Activated naive CD8-positive, alpha-beta T cell treated with anti-CD3 and anti-CD28 coated beads, Interleukin-2, amount 10 ng/mL, durations not matched to agents 7 days and 5 days (primary cell): ENCODE results near the gene CIDEB. TPM values are rescaled to one million over a fixed set of nuclear protein-coding genes. Genes with fewer than 3 reads are reported as not detected.

Experiments used
- ATAC-seq: fragments of 150-1000 bp; cut with Tn5 transposase; one replicate; pipeline ENCODE4 v1.10.0; 2021; ENCODE audit warnings: low read depth, moderate library complexity
- POLR2A ChIA-PET: fragments of 350-600 bp; sonication (Branson Sonifier 250); formaldehyde crosslinking; loops from one replicate; lab custom pipeline; 2021; ENCODE audit warnings: antibody characterized with exemption; lab: Charles Lee
- DNase-seq: peaks from one replicate; pipeline ENCODE4 v3.0.0; 2021
- H3K27ac Mint-ChIP-seq: one replicate; pipeline ENCODE4 v1.8.0; 2022; ENCODE audit warnings: mild to moderate bottlenecking, mixed read lengths
- H3K27me3 Mint-ChIP-seq: one replicate; pipeline ENCODE4 v1.8.0; 2022; ENCODE audit warnings: mild to moderate bottlenecking, moderate library complexity, mixed read lengths
- H3K36me3 Mint-ChIP-seq: one replicate; pipeline ENCODE4 v1.8.0; 2021; ENCODE audit warnings: mild to moderate bottlenecking, mixed read lengths
- H3K4me1 Mint-ChIP-seq: one replicate; pipeline ENCODE4 v1.8.0; 2021; ENCODE audit warnings: mixed read lengths
- H3K4me3 Mint-ChIP-seq: one replicate; pipeline ENCODE4 v1.8.0; 2022; ENCODE audit warnings: mild to moderate bottlenecking, moderate library complexity, mixed read lengths
- H3K9me3 Mint-ChIP-seq: one replicate; pipeline ENCODE4 v1.8.0; 2021; ENCODE audit warnings: mixed read lengths
- total RNA-seq, 2 experiments: library from RNA; stranded (reverse); gene quantifications; one replicate each; pipeline ENCODE4 v1.2.3, GENCODE V29; 2021

Gene CIDEB
- total RNA-seq, 2 experiments from 2014 or later, result 33.7 to 34.8 TPM

- Mint-ChIP-seq H3K4me3 (peak overlapping the region; percentile 12), H3K27ac (peak overlapping the region; percentile 17)
Observed at GRCh38 chr14:24315243-24315806, 7.5 kb upstream of the CIDEB start.

DNA sequence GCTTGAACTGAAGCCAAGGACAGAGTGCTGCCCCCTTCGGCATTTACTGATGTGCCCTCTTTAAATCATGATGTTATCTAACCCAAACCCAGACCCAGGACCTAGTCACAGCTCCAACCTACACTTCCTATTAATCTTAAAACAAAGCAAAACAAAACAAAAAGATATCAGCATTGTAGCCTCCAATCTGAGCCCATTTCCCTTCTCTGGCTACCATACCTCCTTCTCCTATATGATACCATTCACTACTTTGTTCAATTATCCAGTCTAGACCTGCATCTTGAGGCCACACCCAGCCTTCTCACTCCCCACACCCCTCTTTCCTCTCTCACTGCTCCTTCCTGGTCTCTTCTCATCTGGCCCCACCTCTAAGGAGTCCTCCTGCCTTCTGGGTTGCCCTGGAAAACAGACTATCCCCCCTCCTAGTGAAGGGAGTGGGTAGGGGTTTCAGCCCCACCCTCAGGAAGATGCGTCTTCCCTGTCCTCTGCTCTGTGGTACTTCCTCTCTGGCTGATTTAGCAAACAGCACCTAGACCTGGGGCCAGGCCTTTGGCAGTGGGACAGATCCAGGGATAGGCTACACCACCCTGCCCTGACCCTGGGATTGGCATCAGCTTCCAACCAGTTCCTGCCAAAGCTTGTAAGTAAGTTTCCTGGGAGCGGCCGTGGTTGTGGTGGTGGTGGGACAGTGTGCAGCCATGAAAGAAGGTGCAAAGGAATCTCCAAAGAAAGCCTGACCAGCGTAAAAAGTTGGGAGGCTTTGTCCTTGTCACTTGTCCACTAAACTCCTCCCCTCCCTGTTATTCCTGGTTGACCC lies 6.8 kb upstream of the CIDEB start:
- Mint-ChIP-seq H3K27me3 (peaks cover 3% of the 10 kb centered on the region), H3K9me3 (no peaks in the 10 kb centered on the region), H3K4me3 (peak overlapping the region; percentile 84), H3K4me1 (peaks cover 54% of the 10 kb centered on the region), H3K36me3 (peaks cover 20% of the 10 kb centered on the region), H3K27ac (peak overlapping the region; percentile 84)
- POLR2A ChIA-PET, result interaction anchor here (1.5 to 1.8 kb wide), 3 partner anchors 15 to 127 kb away, joined by 4 to 9 read pairs (median 7); partner anchors contain the start of genes DHRS1 and NOP9
- ATAC-seq (no peak), DNase-seq (no peak)

More at GRCh38 chr14:24315243-24315806, 7.5 kb upstream of the CIDEB start:
- POLR2A ChIA-PET, result no interaction called here
- Mint-ChIP-seq H3K9me3 (no peaks in the 10 kb centered on the region), H3K36me3 (peaks cover 19% of the 10 kb centered on the region), H3K4me1 (peaks cover 47% of the 10 kb centered on the region), H3K27me3 (peaks cover 10% of the 10 kb centered on the region)
- ATAC-seq, result no peak
- DNase-seq, result no peak

GRCh38 chr14:24313913-24314312 lies 6.1 kb upstream of the CIDEB start:
- DNase-seq (no peak), ATAC-seq (no peak)
- H3K4me1 Mint-ChIP-seq, result peaks cover 61% of the 10 kb centered on the region
- peak overlapping the region; percentile 84 for H3K4me3 Mint-ChIP-seq
- H3K27ac Mint-ChIP-seq, result peak overlapping the region; percentile 84
- no peaks in the 10 kb centered on the region for H3K9me3 Mint-ChIP-seq
- H3K36me3 Mint-ChIP-seq, result peaks cover 25% of the 10 kb centered on the region
- no peaks in the 10 kb centered on the region for H3K27me3 Mint-ChIP-seq
- POLR2A ChIA-PET, result interaction anchor here (0.7 to 4.2 kb wide), 7 partner anchors 14 to 128 kb away, joined by 3 to 30 read pairs (median 4); partner anchors contain the start of genes CBLN3, CHMP4A, DHRS1 and KHNYN

- DNase-seq, result peak; percentile 47
- H3K4me3 Mint-ChIP-seq, result peak overlapping the region; percentile 84
- peak overlapping the region; percentile 84 for H3K27ac Mint-ChIP-seq
- POLR2A ChIA-PET, result interaction anchor here (0.7 to 4.2 kb wide), 11 partner anchors 13 to 152 kb away, joined by 3 to 30 read pairs (median 6); partner anchors contain the start of genes CBLN3, CHMP4A, DHRS1 and IRF9
- no peaks in the 10 kb centered on the region for H3K9me3 Mint-ChIP-seq
- H3K4me1 Mint-ChIP-seq, result peaks cover 64% of the 10 kb centered on the region
- no peak for ATAC-seq
- H3K27me3 Mint-ChIP-seq, result no peaks in the 10 kb centered on the region
- peaks cover 28% of the 10 kb centered on the region for H3K36me3 Mint-ChIP-seq
Observed at GRCh38 chr14:24312736-24313507, 5.1 kb upstream of the CIDEB start.

- POLR2A ChIA-PET, result interaction anchor here (0.6 to 5.7 kb wide), 8 partner anchors 13 to 277 kb away, joined by 3 to 43 read pairs (median 14); partner anchors contain the start of genes CBLN3, DHRS1, IRF9 and KHNYN
- H3K27ac Mint-ChIP-seq, result peak overlapping the region; percentile 84
- no peak for DNase-seq
- H3K4me3 Mint-ChIP-seq, result peak overlapping the region; percentile 84
- H3K36me3 Mint-ChIP-seq, result peaks cover 26% of the 10 kb centered on the region
- H3K9me3 Mint-ChIP-seq, result no peaks in the 10 kb centered on the region
- no peak for ATAC-seq
- no peaks in the 10 kb centered on the region for H3K27me3 Mint-ChIP-seq
- H3K4me1 Mint-ChIP-seq, result peaks cover 65% of the 10 kb centered on the region
Observed at GRCh38 chr14:24311837-24312615, 4.2 kb upstream of the CIDEB start.

DNA sequence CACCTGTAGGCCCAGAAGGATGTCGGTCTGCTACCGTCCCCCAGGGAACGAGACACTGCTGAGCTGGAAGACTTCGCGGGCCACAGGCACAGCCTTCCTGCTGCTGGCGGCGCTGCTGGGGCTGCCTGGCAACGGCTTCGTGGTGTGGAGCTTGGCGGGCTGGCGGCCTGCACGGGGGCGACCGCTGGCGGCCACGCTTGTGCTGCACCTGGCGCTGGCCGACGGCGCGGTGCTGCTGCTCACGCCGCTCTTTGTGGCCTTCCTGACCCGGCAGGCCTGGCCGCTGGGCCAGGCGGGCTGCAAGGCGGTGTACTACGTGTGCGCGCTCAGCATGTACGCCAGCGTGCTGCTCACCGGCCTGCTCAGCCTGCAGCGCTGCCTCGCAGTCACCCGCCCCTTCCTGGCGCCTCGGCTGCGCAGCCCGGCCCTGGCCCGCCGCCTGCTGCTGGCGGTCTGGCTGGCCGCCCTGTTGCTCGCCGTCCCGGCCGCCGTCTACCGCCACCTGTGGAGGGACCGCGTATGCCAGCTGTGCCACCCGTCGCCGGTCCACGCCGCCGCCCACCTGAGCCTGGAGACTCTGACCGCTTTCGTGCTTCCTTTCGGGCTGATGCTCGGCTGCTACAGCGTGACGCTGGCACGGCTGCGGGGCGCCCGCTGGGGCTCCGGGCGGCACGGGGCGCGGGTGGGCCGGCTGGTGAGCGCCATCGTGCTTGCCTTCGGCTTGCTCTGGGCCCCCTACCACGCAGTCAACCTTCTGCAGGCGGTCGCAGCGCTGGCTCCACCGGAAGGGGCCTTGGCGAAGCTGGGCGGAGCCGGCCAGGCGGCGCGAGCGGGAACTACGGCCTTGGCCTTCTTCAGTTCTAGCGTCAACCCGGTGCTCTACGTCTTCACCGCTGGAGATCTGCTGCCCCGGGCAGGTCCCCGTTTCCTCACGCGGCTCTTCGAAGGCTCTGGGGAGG lies 3.1 kb upstream of the CIDEB start, which contains the start of gene LTB4R:
Gene LTB4R (plus strand): TSS at position 857 of the 959 bp plus-strand sequence. CDS start 4,150 bp downstream, outside the sequence.
- Mint-ChIP-seq H3K36me3 (peaks cover 29% of the 10 kb centered on the region), H3K4me1 (peaks cover 66% of the 10 kb centered on the region), H3K27me3 (no peaks in the 10 kb centered on the region), H3K9me3 (no peaks in the 10 kb centered on the region), H3K4me3 (peak within 1 kb of the TSS; percentile 84), H3K27ac (peak within 1 kb of the TSS; percentile 84)
- ATAC-seq (peak; percentile 88), DNase-seq (peak; percentile 83)
- POLR2A ChIA-PET, result interaction anchor here (0.6 to 5.7 kb wide), 16 partner anchors 8 to 276 kb away, joined by 3 to 43 read pairs (median 6); partner anchors contain the start of genes ADCY4, CBLN3, DHRS1 and IRF9

GRCh38 chr14:24310265-24310645 lies 2.5 kb upstream of the CIDEB start:
- Mint-ChIP-seq H3K4me3 (peak overlapping the region; percentile 84), H3K4me1 (peaks cover 62% of the 10 kb centered on the region), H3K9me3 (no peaks in the 10 kb centered on the region), H3K27ac (peak overlapping the region; percentile 82), H3K27me3 (no peaks in the 10 kb centered on the region), H3K36me3 (peaks cover 26% of the 10 kb centered on the region)
- POLR2A ChIA-PET, result interaction anchor here (0.7 to 5.7 kb wide), 14 partner anchors 8 to 149 kb away, joined by 3 to 43 read pairs (median 6); partner anchors contain the start of genes ADCY4, CBLN3, DHRS1 and IRF9
- DNase-seq (no peak), ATAC-seq (no peak)

DNA sequence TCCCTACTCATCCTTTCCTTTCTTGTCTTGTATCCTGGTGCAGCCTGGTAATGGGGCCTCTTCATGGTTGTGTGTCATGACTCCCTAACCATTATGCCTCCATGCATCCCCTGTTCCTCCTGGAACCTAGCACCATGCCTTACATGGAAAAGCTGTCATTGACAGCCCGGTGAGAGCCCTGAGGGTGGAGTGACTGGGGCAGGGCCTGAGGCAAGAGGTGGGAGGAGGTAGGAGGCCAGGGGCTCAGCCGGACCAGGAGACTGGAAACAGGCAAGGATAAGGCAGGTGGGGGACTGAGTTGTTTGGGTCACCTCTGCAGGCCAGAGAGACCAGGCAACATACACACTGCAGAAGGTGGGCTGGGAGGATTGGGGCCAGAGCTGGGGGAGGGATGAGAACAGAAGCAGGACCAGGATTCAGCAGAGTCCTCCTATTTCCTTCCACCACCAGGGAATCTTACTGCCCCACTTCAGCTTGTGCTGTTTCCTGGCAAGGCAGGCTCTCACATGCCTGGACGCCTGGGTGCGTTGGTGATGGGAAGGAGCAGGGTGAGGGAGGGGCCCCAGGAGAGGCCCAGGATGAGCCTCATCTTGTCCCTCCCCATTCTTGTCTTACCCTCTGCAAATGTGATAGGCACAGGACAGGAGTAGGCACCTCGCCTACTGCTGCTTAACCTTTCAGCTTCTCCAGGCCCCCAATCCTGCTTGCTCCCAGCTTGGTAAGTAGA lies 1.9 kb upstream of the CIDEB start, which contains the start of gene LTB4R2:
Gene LTB4R2 (plus strand): TSS at position 603 of the 727 bp plus-strand sequence. CDS start 525 bp downstream, outside the sequence.
- peak within 1 kb of the TSS; percentile 84 for H3K4me3 Mint-ChIP-seq
- POLR2A ChIA-PET, result interaction anchor here (0.6 to 5.7 kb wide), 15 partner anchors 9 to 149 kb away, joined by 3 to 43 read pairs (median 6); partner anchors contain the start of genes ADCY4, CBLN3, DHRS1 and IRF9
- ATAC-seq, result no peak
- no peak for DNase-seq
- no peaks in the 10 kb centered on the region for H3K9me3 Mint-ChIP-seq
- H3K4me1 Mint-ChIP-seq, result peaks cover 58% of the 10 kb centered on the region
- H3K27ac Mint-ChIP-seq, result peak within 1 kb of the TSS; percentile 82
- H3K36me3 Mint-ChIP-seq, result peaks cover 28% of the 10 kb centered on the region
- no peaks in the 10 kb centered on the region for H3K27me3 Mint-ChIP-seq

DNA sequence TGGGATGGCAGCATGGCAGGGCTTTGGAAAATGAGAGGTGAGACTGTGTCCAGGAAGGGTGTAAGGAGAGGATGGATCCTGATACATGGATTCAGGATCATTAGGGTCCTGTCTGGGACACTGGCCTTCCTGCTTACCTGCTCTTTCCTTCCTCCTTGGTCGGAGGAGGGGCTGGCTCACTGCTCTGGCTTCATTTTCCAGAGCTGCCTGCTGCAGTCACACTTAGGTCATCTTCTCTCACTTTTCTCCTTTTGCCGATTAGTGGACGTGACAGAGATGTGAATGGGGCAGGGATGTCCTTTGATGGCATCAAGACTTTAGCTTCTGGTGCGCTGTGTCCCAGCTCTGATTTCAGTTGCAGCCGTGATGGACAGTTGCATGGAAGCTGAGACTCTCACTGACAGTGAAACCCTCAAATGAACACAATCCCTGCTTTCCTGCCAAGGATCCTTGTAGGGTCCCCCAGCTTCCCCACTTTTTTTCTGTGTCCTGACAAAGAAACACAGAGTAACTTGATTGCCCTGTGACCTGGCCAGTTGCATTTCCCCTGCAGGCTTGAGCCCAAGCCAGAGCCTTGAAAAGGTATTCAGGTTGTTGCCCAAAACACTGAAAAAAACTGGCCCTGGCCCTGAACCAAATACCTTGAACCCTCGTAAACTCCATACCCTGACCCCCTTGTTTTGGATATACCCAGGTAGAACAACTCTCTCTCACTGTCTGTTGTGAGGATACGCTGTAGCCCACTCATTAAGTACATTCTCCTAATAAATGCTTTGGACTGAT lies 756 bp upstream of the CIDEB start:
- ATAC-seq (no peak), DNase-seq (no peak)
- Mint-ChIP-seq H3K27ac (no peak overlapping the region), H3K36me3 (peaks cover 29% of the 10 kb centered on the region), H3K27me3 (no peaks in the 10 kb centered on the region), H3K9me3 (no peaks in the 10 kb centered on the region), H3K4me1 (peaks cover 47% of the 10 kb centered on the region), H3K4me3 (no peak overlapping the region)
- POLR2A ChIA-PET, result interaction anchor here (0.6 to 5.7 kb wide), 10 partner anchors 9 to 147 kb away, joined by 3 to 32 read pairs (median 4); partner anchors contain the start of genes CBLN3, DHRS1, IRF9 and KHNYN

- ATAC-seq (no peak), DNase-seq (no peak)
- Mint-ChIP-seq H3K4me3 (no peak overlapping the region), H3K9me3 (no peaks in the 10 kb centered on the region), H3K36me3 (peaks cover 29% of the 10 kb centered on the region), H3K27ac (peak overlapping the region; percentile 65), H3K4me1 (peaks cover 33% of the 10 kb centered on the region), H3K27me3 (no peaks in the 10 kb centered on the region)
- POLR2A ChIA-PET, result interaction anchor here (3.0 to 5.7 kb wide), 2 partner anchors 36 to 65 kb away, joined by 13 to 32 read pairs; partner anchors contain the start of genes RABGGTA and TINF2
Observed at GRCh38 chr14:24307156-24307574, 612 bp downstream of the CIDEB start.
